Choroid plexus epithelial cell (primary cell): ENCODE measurements around the gene COL5A1.

Experiments used
- DNase-seq: peaks from one replicate; pipeline ENCODE4 v3.0.0-alpha.2; 2010; ENCODE audit warnings: low read depth
- H3K4me3 ChIP-seq: 2 replicates; pipeline ENCODE4 v1.5.1; 2011; ENCODE audit warnings: low read depth, mild to moderate bottlenecking, control low read depth, low read length, moderate library complexity
- TF ChIP-seq, protein P1 (sequence below): conservative IDR thresholded peaks from 2 replicates; pipeline ENCODE4 v1.5.1; 2011; ENCODE audit warnings: low read depth, mild to moderate bottlenecking, control low read depth, inconsistent platforms, low read length, moderate library complexity

Gene COL5A1

DNA sequence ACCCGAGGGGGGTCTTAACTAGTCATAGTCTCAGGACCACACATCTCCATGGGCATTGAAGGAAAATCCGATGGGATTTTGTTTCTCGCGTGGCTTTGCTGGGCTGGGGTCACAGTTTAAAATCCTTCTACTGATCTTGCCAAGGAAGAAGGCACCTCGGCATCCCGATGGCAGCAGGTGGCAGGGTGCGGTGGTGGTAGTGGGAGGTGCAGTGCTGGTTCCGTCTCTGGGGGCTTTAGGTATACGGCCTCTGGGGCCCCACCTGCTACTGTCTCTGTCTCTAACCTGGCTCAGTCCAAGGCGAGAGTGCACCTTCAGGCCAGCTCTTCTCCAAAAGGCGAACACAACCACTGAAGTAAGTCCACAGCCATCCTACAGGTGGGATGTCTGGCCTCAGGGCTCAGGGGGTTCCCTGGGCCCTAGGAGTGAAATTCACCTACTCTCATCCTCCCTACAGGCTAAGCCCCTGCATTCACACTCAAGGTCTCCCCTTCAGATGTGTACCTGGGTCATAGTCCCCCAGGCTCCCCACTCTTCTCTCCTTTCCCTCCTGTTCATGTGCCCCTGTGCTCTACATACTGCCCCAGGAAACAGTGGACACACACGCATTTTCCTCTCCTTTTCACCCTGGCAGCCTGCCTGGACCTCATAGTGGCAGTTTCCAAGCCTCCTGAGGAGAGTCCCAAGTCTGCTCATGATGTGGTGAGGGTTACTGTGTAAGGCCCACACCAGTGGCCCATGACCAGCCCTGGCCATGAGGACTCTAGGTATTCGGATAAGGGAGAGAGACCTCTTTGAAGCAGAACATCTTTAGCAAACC is 238.3 kb downstream of the COL5A1 start:
- TF ChIP-seq, protein P1, sequence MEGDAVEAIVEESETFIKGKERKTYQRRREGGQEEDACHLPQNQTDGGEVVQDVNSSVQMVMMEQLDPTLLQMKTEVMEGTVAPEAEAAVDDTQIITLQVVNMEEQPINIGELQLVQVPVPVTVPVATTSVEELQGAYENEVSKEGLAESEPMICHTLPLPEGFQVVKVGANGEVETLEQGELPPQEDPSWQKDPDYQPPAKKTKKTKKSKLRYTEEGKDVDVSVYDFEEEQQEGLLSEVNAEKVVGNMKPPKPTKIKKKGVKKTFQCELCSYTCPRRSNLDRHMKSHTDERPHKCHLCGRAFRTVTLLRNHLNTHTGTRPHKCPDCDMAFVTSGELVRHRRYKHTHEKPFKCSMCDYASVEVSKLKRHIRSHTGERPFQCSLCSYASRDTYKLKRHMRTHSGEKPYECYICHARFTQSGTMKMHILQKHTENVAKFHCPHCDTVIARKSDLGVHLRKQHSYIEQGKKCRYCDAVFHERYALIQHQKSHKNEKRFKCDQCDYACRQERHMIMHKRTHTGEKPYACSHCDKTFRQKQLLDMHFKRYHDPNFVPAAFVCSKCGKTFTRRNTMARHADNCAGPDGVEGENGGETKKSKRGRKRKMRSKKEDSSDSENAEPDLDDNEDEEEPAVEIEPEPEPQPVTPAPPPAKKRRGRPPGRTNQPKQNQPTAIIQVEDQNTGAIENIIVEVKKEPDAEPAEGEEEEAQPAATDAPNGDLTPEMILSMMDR: no peak
- DNase-seq: no peak
- no peak overlapping the region for H3K4me3 ChIP-seq

DNA sequence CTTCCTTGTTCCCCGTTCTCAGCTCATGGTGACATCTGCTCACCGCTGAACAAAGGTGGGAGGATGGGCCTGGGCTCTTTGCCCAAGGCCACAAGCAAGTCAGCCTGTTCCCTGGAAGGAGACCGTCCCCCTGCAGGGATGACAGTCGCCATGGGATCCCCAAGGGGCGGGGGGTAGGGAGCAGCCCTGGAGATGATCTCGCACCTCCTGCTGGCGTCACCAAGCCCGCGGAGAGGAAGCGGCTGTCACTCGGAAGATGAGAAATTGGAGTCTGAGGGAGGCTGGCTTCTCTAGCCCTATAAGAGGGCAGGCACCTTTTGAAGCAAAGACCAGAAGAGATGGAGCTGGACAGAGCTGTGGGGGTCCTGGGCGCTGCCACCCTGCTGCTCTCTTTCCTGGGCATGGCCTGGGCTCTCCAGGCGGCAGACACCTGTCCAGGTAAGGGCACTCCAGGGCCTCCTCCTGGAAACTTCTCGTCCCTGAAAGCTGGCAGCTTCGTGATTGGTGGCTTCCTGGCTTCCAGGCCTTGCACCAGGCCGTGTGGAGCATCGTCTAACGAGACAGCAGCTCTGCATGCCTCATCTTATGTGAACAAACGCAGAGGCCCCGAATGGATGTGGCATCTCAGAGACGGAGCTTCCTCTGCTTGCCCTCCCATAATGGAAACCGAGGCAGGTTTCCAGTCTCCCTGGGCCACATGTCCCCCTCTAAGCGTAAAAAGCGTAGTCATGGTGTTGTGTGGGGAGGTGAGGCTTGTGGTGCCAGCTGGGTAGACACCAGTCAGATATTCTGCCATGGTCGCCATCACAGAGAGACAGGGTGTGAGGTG is 239.1 kb downstream of the COL5A1 start, which contains the start of gene FCN2:
Gene FCN2, plus strand, starts transcription at position 327 of the 829 bp plus-strand sequence. Its CDS starts 12 bp downstream, at position 339.
- DNase-seq: no peak
- TF ChIP-seq, protein P1: no peak
- no peak within 1 kb of the TSS for H3K4me3 ChIP-seq

DNA sequence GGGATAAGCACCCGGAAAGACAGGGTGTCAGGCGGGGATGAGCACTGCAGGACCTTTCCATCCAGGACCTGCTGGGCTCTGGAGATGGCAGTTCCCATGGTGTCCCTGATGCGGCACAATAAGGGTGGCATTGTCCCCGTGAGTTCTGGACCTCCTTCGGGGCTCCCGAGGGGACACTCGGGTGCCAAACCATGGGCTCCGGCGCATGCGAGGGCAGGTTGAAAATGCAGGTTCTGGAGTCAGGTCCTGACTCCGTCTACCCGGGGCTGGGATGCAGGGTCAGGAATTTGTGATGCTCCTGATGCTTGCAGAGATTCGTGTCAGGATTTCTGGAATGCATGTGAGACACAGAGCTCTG is 239.7 kb downstream of the COL5A1 start:
- H3K4me3 ChIP-seq: no peak overlapping the region
- DNase-seq: no peak
- TF ChIP-seq, protein P1: no peak

DNA sequence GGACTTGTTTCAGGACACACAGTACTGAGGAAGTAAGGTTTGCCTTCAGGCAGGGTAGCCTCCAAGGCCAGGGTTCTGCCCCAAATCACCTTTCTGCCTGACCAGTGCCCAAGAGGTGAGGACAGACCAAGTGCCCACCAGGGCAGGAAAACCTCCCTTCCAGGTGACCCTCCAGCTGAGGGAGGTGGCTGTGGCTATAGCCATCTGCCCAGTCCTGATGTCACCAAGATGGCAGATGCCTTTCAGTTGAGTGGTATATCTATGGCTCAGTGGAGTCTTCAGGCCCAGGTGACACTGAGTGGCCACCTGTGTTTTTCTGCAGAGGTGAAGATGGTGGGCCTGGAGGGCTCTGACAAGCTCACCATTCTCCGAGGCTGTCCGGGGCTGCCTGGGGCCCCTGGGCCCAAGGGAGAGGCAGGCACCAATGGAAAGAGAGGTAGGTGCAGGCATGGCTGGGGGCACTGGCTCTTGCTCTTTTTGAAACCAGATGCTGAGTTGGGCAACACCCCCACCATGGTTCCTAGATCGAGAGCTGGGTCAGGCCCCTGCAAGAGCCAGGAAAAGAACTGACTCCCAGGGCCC is 240.7 kb downstream of the COL5A1 start:
- no peak for DNase-seq
- no peak overlapping the region for H3K4me3 ChIP-seq
- TF ChIP-seq, protein P1: no peak

DNA sequence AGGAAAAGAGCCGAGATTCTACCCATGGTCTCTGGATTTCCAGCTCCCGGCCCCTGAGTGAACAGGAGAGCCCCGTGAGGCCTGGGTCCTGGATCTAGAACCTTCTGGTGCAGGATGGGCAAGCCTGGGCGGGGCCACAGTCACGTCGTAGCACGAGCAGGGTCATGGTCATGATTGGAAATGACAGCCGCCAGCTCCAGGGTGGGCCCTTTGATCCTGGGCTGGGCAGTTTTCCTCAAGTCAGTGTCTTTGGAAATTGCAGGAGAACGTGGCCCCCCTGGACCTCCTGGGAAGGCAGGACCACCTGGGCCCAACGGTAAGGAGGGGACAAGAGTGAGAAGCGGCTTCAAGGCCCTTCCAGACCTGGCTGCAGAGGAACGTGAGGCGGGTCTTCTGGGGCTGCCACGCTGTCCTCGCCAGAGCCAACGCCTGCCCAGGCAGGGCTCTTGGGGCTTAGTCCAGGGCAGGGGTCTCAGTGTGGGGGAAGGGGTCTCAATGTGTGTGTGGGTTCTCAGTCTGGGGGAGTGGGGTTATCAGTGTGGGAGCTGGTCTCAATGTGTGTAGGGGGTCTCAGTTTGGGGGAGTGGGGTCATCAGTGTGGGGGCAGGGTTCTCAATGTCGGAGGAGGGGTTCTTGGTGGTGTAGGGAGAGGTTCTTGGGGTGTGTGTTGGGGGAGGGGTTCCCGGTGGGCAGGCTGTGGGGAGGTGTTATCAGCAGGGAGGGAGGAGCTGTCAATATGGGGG is 241.6 kb downstream of the COL5A1 start:
- no peak for DNase-seq
- no peak overlapping the region for H3K4me3 ChIP-seq
- TF ChIP-seq, protein P1: no peak

DNA sequence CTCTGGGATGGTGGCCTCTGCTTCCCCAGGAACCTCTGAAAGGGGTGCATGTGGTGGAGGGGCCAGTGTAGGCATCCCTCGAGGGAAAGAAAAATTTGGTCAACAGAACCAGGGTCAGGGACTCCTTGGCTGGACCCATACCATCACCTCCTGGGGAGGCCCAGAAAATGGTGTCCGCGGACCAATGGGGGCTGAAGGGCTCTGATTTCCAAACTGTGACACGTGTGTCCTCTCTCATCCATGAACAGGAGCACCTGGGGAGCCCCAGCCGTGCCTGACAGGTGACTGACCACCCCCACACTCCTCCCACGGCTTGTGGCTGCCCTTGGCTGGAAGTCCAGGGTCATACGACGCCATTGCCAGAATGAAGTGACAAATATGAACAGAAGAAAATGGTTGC is 242.9 kb downstream of the COL5A1 start:
- DNase-seq: no peak
- TF ChIP-seq, protein P1: no peak
- H3K4me3 ChIP-seq: no peak overlapping the region
